ENCODE measurements around the gene PTBP1. TPM values are rescaled to one million over a fixed set of nuclear protein-coding genes. Genes with fewer than 3 reads are reported as not detected.

Gene PTBP1
- total and polyA plus RNA-seq, 2 donors (not counting 1 experiment from before 2014, with no cell fraction given): 137 to 309 TPM

- Histone ChIP-seq H3K9ac (ENCODE audit: low read length) (no peak overlapping the region), H2AFZ (ENCODE audit: insufficient read depth, low read depth, low read length, poor library complexity, severe bottlenecking) (no peak overlapping the region), H3K9me3 (ENCODE audit: control extremely low read depth in 1 of 3, control insufficient read depth in 2 of 3, insufficient read depth in 1 of 3, low read length in 2 of 3) (peaks cover 0 to 29% (median 0%) of the 10 kb centered on the region in 3 donors), H3K4me2 (replicated peaks; ENCODE audit: low read depth, low read length, poor library complexity, severe bottlenecking) (no peak overlapping the region), H4K20me1 (ENCODE audit: control insufficient read depth, insufficient read depth, low read length, poor library complexity, severe bottlenecking) (no peaks in the 10 kb centered on the region), H3K79me2 (ENCODE audit: control insufficient read depth, insufficient read depth, low read length) (no peaks in the 10 kb centered on the region), H3K4me3 (ENCODE audit: control extremely low read depth in 1 of 5, extremely low read depth in 1 of 5, insufficient read depth in 1 of 5, low read depth in 2 of 5, low read length in 4 of 5) (no peak overlapping the region), H3K4me1 (ENCODE audit: control insufficient read depth in 2 of 2, insufficient read depth in 2 of 2, low read length in 2 of 2) (peaks cover 6 to 16% of the 10 kb centered on the region in 2 donors), H3K27me3 (replicated peaks in 1 of 4; ENCODE audit: control extremely low read depth in 1 of 4, control insufficient read depth in 3 of 4, insufficient read depth in 4 of 4, low read length in 3 of 4) (peaks cover 0 to 43% (median 13%) of the 10 kb centered on the region in 4 experiments), H3K36me3 (replicated peaks in 1 of 2; ENCODE audit: control extremely low read depth in 1 of 2, control insufficient read depth in 1 of 2, extremely low read depth in 1 of 2, insufficient read depth in 2 of 2, low read length in 1 of 2) (no peaks in the 10 kb centered on the region), H3K27ac (ENCODE audit: low read length in 2 of 2) (no peak overlapping the region)
- no peaks in the 10 kb centered on the region for H3K9me3 Mint-ChIP-seq (ENCODE audit: insufficient read depth)
- no peak overlapping the region for H3K27ac Mint-ChIP-seq
- POLR2A ChIA-PET: no interaction called here
- H3K27me3 Mint-ChIP-seq: peaks cover 7% of the 10 kb centered on the region
- intact Hi-C loops (cut with micrococcal nuclease): no loop called here
- peaks cover 2% of the 10 kb centered on the region for H3K4me1 Mint-ChIP-seq
- ATAC-seq (ENCODE audit: low read depth) (no peak), DNase-seq (no peak)
- 83% methylated on average over 11 of the region's 12 CpGs for WGBS (ENCODE audit: insufficient coverage)
- H3K4me3 Mint-ChIP-seq: no peak overlapping the region
- CTCF ChIA-PET: interaction anchor here (1.4 to 7.5 kb wide), 4 partner anchors 38 to 129 kb away, joined by 3 to 72 read pairs (median 20); partner anchors contain the start of genes MED16, RNU6-9 and WDR18
- TF ChIP-seq EZH2 (IDR thresholded peaks at IDR 0.05; ENCODE audit: borderline replicate concordance, insufficient read depth, low read depth, low read length, poor library complexity, severe bottlenecking): no peak
- no peak for TF ChIP-seq CTCF (IDR thresholded peaks at IDR 0.05)
These were observed 57.9 kb downstream of the PTBP1 start for GRCh38 chr19:855142-855541.

- intact Hi-C loops (cut with micrococcal nuclease): loop anchor here (2.0 kb wide), 1 partner anchor 85 kb away; no protein-coding TSS in a partner anchor
- Mint-ChIP-seq H3K27ac (no peak overlapping the region), H3K4me1 (peaks cover 2% of the 10 kb centered on the region), H3K27me3 (peaks cover 3% of the 10 kb centered on the region), H3K4me3 (no peak overlapping the region), H3K9me3 (ENCODE audit: insufficient read depth) (no peaks in the 10 kb centered on the region)
- Histone ChIP-seq H3K27me3 (replicated peaks in 1 of 4; ENCODE audit: control extremely low read depth in 1 of 4, control insufficient read depth in 3 of 4, insufficient read depth in 4 of 4, low read length in 3 of 4) (peaks cover 0 to 38% (median 12%) of the 10 kb centered on the region in 4 experiments), H3K4me3 (ENCODE audit: control extremely low read depth in 1 of 5, extremely low read depth in 1 of 5, insufficient read depth in 1 of 5, low read depth in 2 of 5, low read length in 4 of 5) (no peak overlapping the region), H3K9me3 (ENCODE audit: control extremely low read depth in 1 of 3, control insufficient read depth in 2 of 3, insufficient read depth in 1 of 3, low read length in 2 of 3) (peaks cover 0 to 29% (median 0%) of the 10 kb centered on the region in 3 donors), H3K9ac (ENCODE audit: low read length) (no peak overlapping the region), H3K27ac (ENCODE audit: low read length in 2 of 2) (no peak overlapping the region), H3K36me3 (replicated peaks in 1 of 2; ENCODE audit: control extremely low read depth in 1 of 2, control insufficient read depth in 1 of 2, extremely low read depth in 1 of 2, insufficient read depth in 2 of 2, low read length in 1 of 2) (no peaks in the 10 kb centered on the region), H3K4me2 (replicated peaks; ENCODE audit: low read depth, low read length, poor library complexity, severe bottlenecking) (no peak overlapping the region), H3K4me1 (ENCODE audit: control insufficient read depth in 2 of 2, insufficient read depth in 2 of 2, low read length in 2 of 2) (peaks cover 6 to 16% of the 10 kb centered on the region in 2 donors), H3K79me2 (ENCODE audit: control insufficient read depth, insufficient read depth, low read length) (no peaks in the 10 kb centered on the region), H4K20me1 (ENCODE audit: control insufficient read depth, insufficient read depth, low read length, poor library complexity, severe bottlenecking) (no peaks in the 10 kb centered on the region), H2AFZ (ENCODE audit: insufficient read depth, low read depth, low read length, poor library complexity, severe bottlenecking) (no peak overlapping the region)
- ATAC-seq (ENCODE audit: low read depth) (no peak), DNase-seq (no peak)
- ChIA-PET CTCF (interaction anchor here (1.1 to 7.5 kb wide), 6 partner anchors 23 to 129 kb away, joined by 3 to 72 read pairs (median 10); partner anchors contain the start of genes MED16, RNU6-9 and WDR18), POLR2A (interaction anchor here (0.7 kb wide), 1 partner anchor 68 kb away, joined by 3 read pairs; no protein-coding TSS in a partner anchor)
- WGBS (ENCODE audit: insufficient coverage): 81% methylated on average over 38 of the region's 40 CpGs
- TF ChIP-seq EZH2 (IDR thresholded peaks at IDR 0.05; ENCODE audit: borderline replicate concordance, insufficient read depth, low read depth, low read length, poor library complexity, severe bottlenecking) (no peak), CTCF (IDR thresholded peaks at IDR 0.05) (no peak)
These were observed 58.4 kb downstream of the PTBP1 start for GRCh38 chr19:855566-856120.

Measured in B cell (primary cell).